Parathyroid adenoma (tissue), 2 donors: ENCODE data around the gene MAPRE2.

Source experiments
- H2AFZ ChIP-seq: fragments of 300-600 bp; sonication (generic); one replicate; pipeline ENCODE4 v1.7.0; 2017; ENCODE audit warnings: antibody characterized with exemption, mild to moderate bottlenecking
- H3K27ac ChIP-seq: fragments of 300-600 bp; sonication (generic); one replicate; pipeline ENCODE4 v1.7.0; 2017
- H3K27me3 ChIP-seq: fragments of 300-600 bp; sonication (generic); one replicate; pipeline ENCODE4 v1.7.0; 2017; ENCODE audit warnings: low read length; ENCODE audit not compliant: control insufficient read depth, insufficient read depth
- H3K36me3 ChIP-seq: fragments of 300-600 bp; sonication (generic); one replicate; pipeline ENCODE4 v1.7.0; 2017; ENCODE audit warnings: low read length; ENCODE audit not compliant: control insufficient read depth, insufficient read depth
- H3K4me1 ChIP-seq: fragments of 300-600 bp; sonication (generic); one replicate; pipeline ENCODE4 v1.7.0; 2017; ENCODE audit warnings: control low read depth
- H3K4me2 ChIP-seq: fragments of 300-600 bp; sonication (generic); one replicate; pipeline ENCODE4 v1.7.0; 2017; ENCODE audit warnings: low read length
- H3K4me3 ChIP-seq: fragments of 300-600 bp; sonication (generic); one replicate; pipeline ENCODE4 v1.7.0; 2017; ENCODE audit warnings: low read depth, low read length
- H3K79me2 ChIP-seq: fragments of 300-600 bp; sonication (generic); one replicate; pipeline ENCODE4 v1.7.0; 2017; ENCODE audit warnings: control low read depth
- H3K9ac ChIP-seq: fragments of 300-600 bp; sonication (generic); one replicate; pipeline ENCODE4 v1.7.0; 2017; ENCODE audit warnings: mild to moderate bottlenecking
- H3K9me3 ChIP-seq: fragments of 300-600 bp; sonication (generic); one replicate; pipeline ENCODE4 v1.7.0; 2017; ENCODE audit warnings: low read length; ENCODE audit not compliant: control insufficient read depth
- CTCF ChIP-seq: fragments of 300-600 bp; sonication (generic); IDR thresholded peaks from one replicate; pipeline ENCODE4 v1.7.0; 2017; ENCODE audit warnings: antibody characterized with exemption, mild to moderate bottlenecking
- donor health status: primary hyperparathyroidism.

MAPRE2 gene

GRCh38 chr18:35010993-35011392, 30.2 kb upstream of the MAPRE2 start:
- Histone ChIP-seq H3K4me1 (no peaks in the 10 kb centered on the region), H3K27me3 (no peaks in the 10 kb centered on the region), H3K4me3 (no peak overlapping the region), H3K9ac (no peak overlapping the region), H3K36me3 (no peaks in the 10 kb centered on the region), H3K27ac (no peak overlapping the region), H3K9me3 (no peaks in the 10 kb centered on the region), H3K79me2 (no peaks in the 10 kb centered on the region), H2AFZ (no peak overlapping the region), H3K4me2 (no peak overlapping the region)
- TF ChIP-seq CTCF = no peak

- H3K4me2 ChIP-seq = no peak overlapping the region
- H3K9me3 ChIP-seq = no peaks in the 10 kb centered on the region
- H3K79me2 ChIP-seq = no peaks in the 10 kb centered on the region
- H3K27ac ChIP-seq = no peak overlapping the region
- H2AFZ ChIP-seq = no peak overlapping the region
- no peaks in the 10 kb centered on the region for H3K4me1 ChIP-seq
- H3K4me3 ChIP-seq = no peak overlapping the region
- no peak overlapping the region for H3K9ac ChIP-seq
- H3K27me3 ChIP-seq = no peaks in the 10 kb centered on the region
- no peak for TF ChIP-seq CTCF
- H3K36me3 ChIP-seq = no peaks in the 10 kb centered on the region
Measured at GRCh38 chr18:35019933-35020332, 21.3 kb upstream of the MAPRE2 start.

DNA sequence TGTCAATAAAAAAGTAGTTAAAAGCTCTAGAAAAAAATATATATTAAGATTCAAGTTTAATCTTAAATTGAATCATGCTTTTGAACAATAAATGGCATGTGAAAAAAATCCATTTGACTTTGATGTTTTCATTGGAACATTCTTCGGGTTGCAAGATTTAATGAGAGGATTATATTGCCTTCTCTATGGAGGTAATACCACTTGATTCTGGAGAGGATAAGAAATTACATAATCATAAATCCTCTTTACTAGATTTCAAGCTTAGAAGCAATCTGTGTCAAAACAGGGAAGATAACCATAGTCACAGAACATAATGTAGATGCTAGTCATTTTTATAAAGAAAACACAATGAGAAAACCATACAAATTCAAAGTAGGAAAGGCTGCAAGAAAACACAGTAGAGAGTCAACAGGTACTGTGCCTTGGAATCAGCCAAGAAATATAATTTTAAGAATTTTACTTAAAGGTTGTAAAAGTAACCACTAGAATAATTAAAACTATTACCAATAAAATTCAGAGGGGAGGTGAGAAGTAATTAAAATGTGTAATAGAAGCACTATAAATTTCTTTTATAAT, 18.7 kb upstream of the MAPRE2 start:
- Histone ChIP-seq H3K4me3 (no peak overlapping the region), H3K27me3 (no peaks in the 10 kb centered on the region), H3K27ac (no peak overlapping the region), H3K36me3 (no peaks in the 10 kb centered on the region), H3K9ac (no peak overlapping the region), H3K4me1 (no peaks in the 10 kb centered on the region), H3K79me2 (no peaks in the 10 kb centered on the region), H3K9me3 (no peaks in the 10 kb centered on the region), H2AFZ (no peak overlapping the region), H3K4me2 (no peak overlapping the region)
- TF ChIP-seq CTCF = no peak

DNA sequence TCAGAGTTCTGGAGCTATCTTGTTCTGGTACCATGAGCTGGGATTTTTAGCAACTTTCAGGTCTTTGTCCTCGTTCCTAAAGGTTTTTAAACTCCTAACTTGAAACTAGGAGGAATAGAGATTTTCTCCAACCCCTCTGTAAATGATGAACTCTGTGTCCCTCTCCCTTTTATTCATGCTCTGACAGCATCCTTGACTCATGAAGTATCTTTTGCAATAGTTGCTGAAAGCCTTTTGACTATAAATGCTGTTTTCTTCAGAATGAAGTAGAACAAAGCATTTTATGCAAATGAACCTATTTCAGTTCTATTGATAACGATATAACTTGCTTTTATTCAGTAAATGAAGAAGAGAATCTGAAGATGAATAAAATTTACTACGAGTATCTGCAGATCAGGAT, 17.0 kb upstream of the MAPRE2 start:
- Histone ChIP-seq H3K27me3 (no peaks in the 10 kb centered on the region), H3K9ac (no peak overlapping the region), H3K4me1 (no peaks in the 10 kb centered on the region), H3K79me2 (no peaks in the 10 kb centered on the region), H3K4me3 (no peak overlapping the region), H3K27ac (no peak overlapping the region), H3K36me3 (no peaks in the 10 kb centered on the region), H2AFZ (no peak overlapping the region), H3K4me2 (no peak overlapping the region), H3K9me3 (no peaks in the 10 kb centered on the region)
- TF ChIP-seq CTCF = no peak

DNA sequence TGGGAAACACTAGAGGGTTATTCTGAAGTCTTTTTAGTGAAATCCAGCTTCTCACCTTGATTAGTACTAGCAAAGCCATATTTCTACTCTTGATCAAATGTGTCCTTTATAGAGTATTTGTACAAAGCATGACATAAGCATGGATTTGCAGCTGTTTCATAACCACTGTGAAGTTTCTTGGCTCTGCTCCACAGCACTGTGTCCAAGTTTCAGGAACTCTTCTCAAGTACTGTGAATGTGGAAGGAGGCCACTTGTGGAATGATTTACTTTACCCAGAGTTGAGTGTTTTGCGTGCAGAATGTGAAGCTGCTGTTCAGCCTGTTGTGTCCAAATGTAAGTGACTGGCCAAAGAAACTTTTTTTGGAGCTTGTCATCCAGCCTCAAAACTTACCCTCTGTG, 16.2 kb upstream of the MAPRE2 start:
- TF ChIP-seq CTCF = no peak
- no peaks in the 10 kb centered on the region for H3K79me2 ChIP-seq
- no peaks in the 10 kb centered on the region for H3K9me3 ChIP-seq
- H3K9ac ChIP-seq = no peak overlapping the region
- H3K36me3 ChIP-seq = no peaks in the 10 kb centered on the region
- H3K4me2 ChIP-seq = no peak overlapping the region
- H3K27me3 ChIP-seq = no peaks in the 10 kb centered on the region
- H3K27ac ChIP-seq = no peak overlapping the region
- H3K4me3 ChIP-seq = no peak overlapping the region
- no peaks in the 10 kb centered on the region for H3K4me1 ChIP-seq
- no peak overlapping the region for H2AFZ ChIP-seq
